ENCODE results near the gene GALNT17.
"Not testable (repeated sequence)": the region's sequence is repeated elsewhere in the genome, so short reads cannot be mapped to it uniquely, and the experiment has no call there.

The GALNT17 gene

DNA sequence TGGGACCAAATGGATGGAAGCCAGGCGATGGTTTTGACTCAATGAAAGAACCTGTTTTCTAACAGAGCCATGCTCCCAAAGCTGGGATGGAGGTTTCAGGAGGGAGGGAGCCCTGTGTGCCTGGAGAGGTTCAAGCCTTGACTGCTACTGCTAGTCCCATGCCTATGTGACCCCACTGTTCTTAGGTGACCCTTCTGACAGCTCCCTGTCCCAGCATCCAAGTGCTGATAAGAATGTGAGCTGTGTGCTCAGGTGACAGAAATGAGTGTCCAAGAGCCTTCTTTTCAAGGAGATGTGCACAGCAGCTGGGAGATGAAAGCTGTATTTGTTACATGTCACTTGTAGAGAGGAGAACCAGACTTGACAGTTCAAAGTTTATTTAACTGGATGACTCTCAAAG lies 595.4 kb downstream of the GALNT17 start:
- DNase-seq = no peak
- in situ Hi-C loops (cut with MboI; ENCODE audit: low pct_unique_long_range_greater_than_20kb, low sequenced_read_pairs) = loop anchor here (25.0 kb wide), 1 partner anchor 865 kb away; no protein-coding TSS in a partner anchor

- in situ Hi-C loops (cut with MboI; ENCODE audit: low pct_unique_long_range_greater_than_20kb, low sequenced_read_pairs) = loop anchor here (25.0 kb wide), 1 partner anchor 869 kb away; no protein-coding TSS in a partner anchor
- DNase-seq = no peak
Observed at GRCh38 chr7:71731740-71732139, 599.8 kb downstream of the GALNT17 start.

- DNase-seq = peak; percentile 82
- in situ Hi-C loops (cut with MboI; ENCODE audit: low pct_unique_long_range_greater_than_20kb, low sequenced_read_pairs) = loop anchor here (25.0 kb wide), 1 partner anchor 871 kb away; no protein-coding TSS in a partner anchor
Observed at GRCh38 chr7:71733107-71733870, 601.3 kb downstream of the GALNT17 start.

- in situ Hi-C loops (cut with MboI; ENCODE audit: low pct_unique_long_range_greater_than_20kb, low sequenced_read_pairs) = loop anchor here (25.0 kb wide), 1 partner anchor 874 kb away; no protein-coding TSS in a partner anchor
- DNase-seq = peak; percentile 62
Observed at GRCh38 chr7:71735961-71736556, 604.1 kb downstream of the GALNT17 start.

GRCh38 chr7:71737931-71738540 lies 606.1 kb downstream of the GALNT17 start:
- in situ Hi-C loops (cut with MboI; ENCODE audit: low pct_unique_long_range_greater_than_20kb, low sequenced_read_pairs) = loop anchor here (25.0 kb wide), 1 partner anchor 876 kb away; no protein-coding TSS in a partner anchor
- not testable (repeated sequence) for DNase-seq

DNA sequence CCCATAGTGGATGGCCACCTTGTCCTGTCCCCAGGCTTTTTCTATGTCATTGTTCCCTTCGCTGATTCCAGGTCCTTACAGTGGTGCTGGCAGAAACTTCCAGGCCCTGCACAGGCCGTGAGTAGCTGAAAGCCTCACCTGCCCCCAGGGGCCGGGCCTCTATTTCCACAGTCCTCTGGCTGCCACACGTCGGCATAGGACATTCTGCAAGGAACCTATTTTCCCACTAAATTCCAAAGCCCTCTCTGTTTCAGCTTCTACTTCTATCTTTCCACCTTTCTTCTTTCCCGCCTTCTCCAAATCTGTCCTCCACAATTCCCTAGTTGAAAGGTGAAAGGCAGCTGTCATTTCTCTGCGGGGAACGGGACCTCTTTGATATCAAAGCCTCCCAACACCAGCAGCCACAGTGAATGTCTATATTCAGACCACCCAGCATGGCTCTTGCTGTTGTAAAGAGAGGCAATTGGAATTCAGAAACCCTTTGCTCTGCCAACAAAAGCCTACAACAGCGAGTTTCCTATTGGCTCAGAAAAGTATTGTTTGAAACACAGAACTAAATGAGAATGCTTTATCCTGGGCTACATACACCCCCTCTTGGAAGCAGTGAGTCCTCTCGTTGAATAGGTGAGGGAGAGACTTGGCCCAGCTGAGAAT lies 607.7 kb downstream of the GALNT17 start:
- in situ Hi-C loops (cut with MboI; ENCODE audit: low pct_unique_long_range_greater_than_20kb, low sequenced_read_pairs) = loop anchor here (25.0 kb wide), 1 partner anchor 877 kb away; no protein-coding TSS in a partner anchor
- no peak for DNase-seq

DNA sequence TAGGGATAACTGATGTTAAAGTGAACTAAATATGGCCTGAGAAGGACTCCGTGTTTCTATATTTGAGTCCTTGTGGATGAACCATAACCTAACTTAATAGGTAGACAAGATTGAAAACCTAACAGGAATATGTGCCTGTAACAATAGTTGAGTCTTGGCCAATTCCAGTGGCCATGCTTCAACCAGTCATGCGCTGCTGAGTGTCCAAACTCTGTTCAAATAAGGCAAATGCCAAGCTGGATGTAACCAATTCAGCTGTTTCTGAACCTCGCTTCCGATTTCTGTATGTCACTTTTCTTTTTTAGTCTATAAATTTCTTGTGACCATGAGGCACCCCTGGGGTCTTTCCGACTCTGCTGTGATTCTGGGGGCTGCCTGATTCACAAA lies 608.2 kb downstream of the GALNT17 start:
- in situ Hi-C loops (cut with MboI; ENCODE audit: low pct_unique_long_range_greater_than_20kb, low sequenced_read_pairs) = loop anchor here (25.0 kb wide), 1 partner anchor 878 kb away; no protein-coding TSS in a partner anchor
- no peak for DNase-seq

- no peak for DNase-seq
- in situ Hi-C loops (cut with MboI; ENCODE audit: low pct_unique_long_range_greater_than_20kb, low sequenced_read_pairs) = loop anchor here (25.0 kb wide), 1 partner anchor 884 kb away; no protein-coding TSS in a partner anchor
Observed at GRCh38 chr7:71746006-71746405, 614.1 kb downstream of the GALNT17 start.

DNA sequence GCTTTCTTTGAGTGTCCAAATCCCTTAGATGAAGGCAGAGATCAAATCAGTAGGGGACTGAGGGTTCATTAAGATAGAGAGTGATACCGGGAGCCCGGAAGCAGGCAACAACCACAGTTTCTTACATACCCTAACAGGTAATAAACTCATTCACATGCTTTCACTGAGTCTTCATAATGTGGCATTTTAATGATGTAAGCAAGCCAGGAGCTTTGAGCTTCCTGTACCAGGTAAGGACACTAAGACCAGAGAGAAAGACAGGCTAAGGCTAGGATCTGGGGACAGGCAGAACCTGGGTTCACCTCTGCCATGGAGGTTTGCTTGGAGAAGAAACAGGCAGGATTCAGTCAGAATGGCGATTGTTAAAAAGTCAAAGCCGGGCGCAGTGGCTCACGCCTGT lies 618.3 kb downstream of the GALNT17 start:
- no peak for DNase-seq
- in situ Hi-C loops (cut with MboI; ENCODE audit: low pct_unique_long_range_greater_than_20kb, low sequenced_read_pairs) = no loop called here

GRCh38 chr7:71752171-71752935 lies 620.4 kb downstream of the GALNT17 start:
- DNase-seq = peak; percentile 73
- in situ Hi-C loops (cut with MboI; ENCODE audit: low pct_unique_long_range_greater_than_20kb, low sequenced_read_pairs) = no loop called here

- DNase-seq = no peak
- in situ Hi-C loops (cut with MboI; ENCODE audit: low pct_unique_long_range_greater_than_20kb, low sequenced_read_pairs) = no loop called here
Observed at GRCh38 chr7:71753236-71753635, 621.3 kb downstream of the GALNT17 start.

GRCh38 chr7:71753956-71754664 lies 622.2 kb downstream of the GALNT17 start:
- no peak for DNase-seq
- in situ Hi-C loops (cut with MboI; ENCODE audit: low pct_unique_long_range_greater_than_20kb, low sequenced_read_pairs) = no loop called here

- DNase-seq = no peak
- in situ Hi-C loops (cut with MboI; ENCODE audit: low pct_unique_long_range_greater_than_20kb, low sequenced_read_pairs) = no loop called here
Observed at GRCh38 chr7:71754828-71755227, 622.9 kb downstream of the GALNT17 start.

DNA sequence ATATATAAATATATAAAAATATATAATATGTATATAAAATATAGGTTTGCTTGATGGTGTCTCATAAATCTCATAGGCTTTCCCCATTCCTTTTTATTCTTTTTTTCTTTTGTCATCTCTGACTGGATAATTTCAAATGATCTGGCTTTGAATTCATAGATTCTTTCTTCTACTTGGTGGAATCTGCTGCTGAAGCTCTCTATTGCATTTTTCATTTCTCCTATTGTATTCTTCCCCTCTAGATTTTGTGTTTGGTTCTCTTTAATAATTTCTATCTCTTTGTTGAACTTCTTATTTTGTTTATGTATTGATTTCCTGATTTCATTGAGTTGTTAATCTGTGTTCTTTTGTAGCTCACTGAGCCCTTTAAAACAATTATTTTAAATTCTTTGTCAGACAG lies 629.4 kb downstream of the GALNT17 start:
- DNase-seq = no peak
- in situ Hi-C loops (cut with MboI; ENCODE audit: low pct_unique_long_range_greater_than_20kb, low sequenced_read_pairs) = no loop called here
